Activated CD8-positive, alpha-beta T cell treated with anti-CD3 and anti-CD28 coated beads for 36 hours (primary cell): ENCODE measurements around the gene DAPK2. TPM values are rescaled to one million over a fixed set of nuclear protein-coding genes. Genes with fewer than 3 reads are reported as not detected.
"Not testable (repeated sequence)": the region's sequence is repeated elsewhere in the genome, so short reads cannot be mapped to it uniquely, and the experiment has no call there.

Source experiments
- ATAC-seq: fragments of 200-7000 bp; cut with Tn5 transposase; one replicate; pipeline ENCODE4 v1.10.0; 2021; ENCODE audit warnings: mild to moderate bottlenecking, moderate library complexity
- CTCF ChIA-PET: fragments of 350-600 bp; sonication (Branson Sonifier 250); formaldehyde crosslinking; loops from one replicate; lab custom pipeline; 2021; ENCODE audit warnings: antibody characterized with exemption; lab: Charles Lee
- POLR2A ChIA-PET: fragments of 350-600 bp; sonication (Branson Sonifier 250); formaldehyde crosslinking; loops from one replicate; lab custom pipeline; 2021; ENCODE audit warnings: antibody characterized with exemption; lab: Charles Lee
- DNase-seq: peaks from one replicate; pipeline ENCODE4 v3.0.0-alpha.2; 2020
- H3K27ac Mint-ChIP-seq: one replicate; pipeline ENCODE4 v1.8.0; 2021; ENCODE audit warnings: mild to moderate bottlenecking, mixed read lengths
- H3K27me3 Mint-ChIP-seq: one replicate; pipeline ENCODE4 v1.8.0; 2021; ENCODE audit warnings: mixed read lengths
- H3K36me3 Mint-ChIP-seq: one replicate; pipeline ENCODE4 v1.8.0; 2021; ENCODE audit warnings: low read depth, mixed read lengths
- H3K4me1 Mint-ChIP-seq: one replicate; pipeline ENCODE4 v1.8.0; 2021; ENCODE audit warnings: low read depth, mixed read lengths
- H3K4me3 Mint-ChIP-seq: one replicate; pipeline ENCODE4 v1.8.0; 2021; ENCODE audit warnings: mild to moderate bottlenecking, moderate library complexity, mixed read lengths
- H3K9me3 Mint-ChIP-seq: one replicate; pipeline ENCODE4 v1.8.0; 2021; ENCODE audit warnings: mixed read lengths
- intact Hi-C: fragments of 100-400 bp; cut with micrococcal nuclease; formaldehyde crosslinking; loops from one replicate; pipeline ENCODE4 v1.10.0; 2022
- total RNA-seq, 2 experiments: library from RNA; stranded (reverse); gene quantifications; one replicate each; pipeline ENCODE4 v1.2.3, GENCODE V29; 2021
- TF ChIP-seq, protein P1 (sequence below): fragments of 200-600 bp; IDR thresholded peaks from one replicate; pipeline ENCODE4 v1.8.0; 2022; ENCODE audit warnings: antibody characterized with exemption, mild to moderate bottlenecking

The DAPK2 gene
- total RNA-seq, 2 experiments from 2014 or later = 1.2 to 1.5 TPM

DNA sequence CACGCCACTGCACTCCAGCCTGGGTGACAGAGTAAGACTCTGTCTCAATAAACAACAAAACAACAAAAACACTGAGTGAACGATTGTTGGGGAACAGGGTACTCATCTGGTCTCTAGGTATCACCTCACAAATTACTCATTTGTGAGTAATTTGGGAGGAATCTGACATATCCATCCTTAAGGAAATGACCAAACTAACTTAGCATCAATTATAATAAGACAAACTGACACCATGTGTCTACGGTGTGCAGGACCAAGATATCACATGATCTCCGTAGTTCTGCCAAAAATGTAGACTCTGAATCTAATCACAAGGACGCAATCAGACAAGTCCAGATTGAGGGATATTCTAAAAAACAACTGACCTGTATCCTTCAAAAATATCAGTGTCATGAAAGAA is 12.0 kb upstream of the DAPK2 start:
- no peaks in the 10 kb centered on the region for H3K4me1 Mint-ChIP-seq
- TF ChIP-seq, protein P1, sequence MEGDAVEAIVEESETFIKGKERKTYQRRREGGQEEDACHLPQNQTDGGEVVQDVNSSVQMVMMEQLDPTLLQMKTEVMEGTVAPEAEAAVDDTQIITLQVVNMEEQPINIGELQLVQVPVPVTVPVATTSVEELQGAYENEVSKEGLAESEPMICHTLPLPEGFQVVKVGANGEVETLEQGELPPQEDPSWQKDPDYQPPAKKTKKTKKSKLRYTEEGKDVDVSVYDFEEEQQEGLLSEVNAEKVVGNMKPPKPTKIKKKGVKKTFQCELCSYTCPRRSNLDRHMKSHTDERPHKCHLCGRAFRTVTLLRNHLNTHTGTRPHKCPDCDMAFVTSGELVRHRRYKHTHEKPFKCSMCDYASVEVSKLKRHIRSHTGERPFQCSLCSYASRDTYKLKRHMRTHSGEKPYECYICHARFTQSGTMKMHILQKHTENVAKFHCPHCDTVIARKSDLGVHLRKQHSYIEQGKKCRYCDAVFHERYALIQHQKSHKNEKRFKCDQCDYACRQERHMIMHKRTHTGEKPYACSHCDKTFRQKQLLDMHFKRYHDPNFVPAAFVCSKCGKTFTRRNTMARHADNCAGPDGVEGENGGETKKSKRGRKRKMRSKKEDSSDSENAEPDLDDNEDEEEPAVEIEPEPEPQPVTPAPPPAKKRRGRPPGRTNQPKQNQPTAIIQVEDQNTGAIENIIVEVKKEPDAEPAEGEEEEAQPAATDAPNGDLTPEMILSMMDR = no peak
- intact Hi-C loops = no loop called here
- CTCF ChIA-PET = no interaction called here
- H3K27ac Mint-ChIP-seq = no peak overlapping the region
- POLR2A ChIA-PET = no interaction called here
- H3K36me3 Mint-ChIP-seq = no peaks in the 10 kb centered on the region
- no peaks in the 10 kb centered on the region for H3K9me3 Mint-ChIP-seq
- ATAC-seq (no peak), DNase-seq (no peak)
- H3K27me3 Mint-ChIP-seq = no peaks in the 10 kb centered on the region
- H3K4me3 Mint-ChIP-seq = no peak overlapping the region

DNA sequence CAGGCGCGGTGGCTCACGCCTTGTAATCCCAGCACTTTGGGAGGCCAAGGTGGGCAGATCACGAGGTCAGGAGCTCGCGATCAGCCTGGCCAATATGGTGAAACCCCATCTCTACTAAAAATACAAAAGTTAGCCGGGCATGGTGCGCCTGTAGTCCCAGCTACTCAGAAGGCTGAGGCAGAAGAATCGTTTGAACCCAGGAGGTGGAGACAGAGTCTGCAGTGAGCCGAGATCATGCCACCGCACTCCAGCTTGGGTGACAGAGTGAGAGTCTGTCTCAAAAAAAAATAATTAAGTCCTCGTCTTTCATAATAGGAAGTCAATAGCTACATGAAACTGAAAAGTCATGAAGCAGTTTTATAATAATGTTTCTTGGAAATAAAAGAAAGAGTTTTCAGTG is 7.4 kb upstream of the DAPK2 start:
- H3K27ac Mint-ChIP-seq, H3K4me1 Mint-ChIP-seq, DNase-seq, ATAC-seq, H3K9me3 Mint-ChIP-seq, intact Hi-C loops, POLR2A ChIA-PET, H3K36me3 Mint-ChIP-seq, H3K4me3 Mint-ChIP-seq, H3K27me3 Mint-ChIP-seq: not testable (repeated sequence)
- CTCF ChIA-PET = interaction anchor here (0.9 kb wide), 1 partner anchor 12 kb away, joined by 3 read pairs; no protein-coding TSS in a partner anchor

DNA sequence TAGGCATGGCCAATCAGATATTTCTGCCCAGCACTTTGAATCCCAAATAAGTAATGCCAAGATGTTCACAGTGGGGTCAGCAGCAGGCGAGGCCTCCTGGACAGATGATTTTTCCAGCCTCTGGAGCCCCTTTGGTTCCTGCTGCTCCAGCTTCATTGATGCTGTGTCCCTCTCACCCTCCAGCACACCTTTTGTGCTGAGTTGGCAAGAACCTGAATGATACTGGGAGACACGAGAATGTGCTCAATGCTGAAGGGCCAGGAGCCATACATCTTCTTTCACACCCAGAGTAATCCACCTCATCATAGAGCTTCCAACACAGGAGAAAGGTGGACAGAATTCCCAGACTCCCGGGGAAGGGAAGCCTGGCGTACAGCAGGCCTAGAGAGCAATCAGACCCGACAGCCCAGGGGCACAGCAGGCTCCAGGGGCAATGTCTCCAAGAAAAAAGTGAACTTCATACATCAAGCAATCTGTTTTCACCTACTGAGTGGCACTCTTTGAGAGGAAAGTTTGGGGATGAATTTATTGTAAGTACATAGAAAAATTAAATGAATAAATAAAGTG is 6.7 kb upstream of the DAPK2 start:
- ATAC-seq (no peak), DNase-seq (no peak)
- intact Hi-C loops = no loop called here
- ChIA-PET POLR2A (no interaction called here), CTCF (interaction anchor here (0.9 kb wide), 1 partner anchor 13 kb away, joined by 3 read pairs; no protein-coding TSS in a partner anchor)
- H3K9me3 Mint-ChIP-seq = no peaks in the 10 kb centered on the region
- H3K36me3 Mint-ChIP-seq = no peaks in the 10 kb centered on the region
- TF ChIP-seq, protein P1 = no peak
- H3K27ac Mint-ChIP-seq = no peak overlapping the region
- H3K4me3 Mint-ChIP-seq = no peak overlapping the region
- H3K4me1 Mint-ChIP-seq = peaks cover 2% of the 10 kb centered on the region
- peaks cover 3% of the 10 kb centered on the region for H3K27me3 Mint-ChIP-seq

DNA sequence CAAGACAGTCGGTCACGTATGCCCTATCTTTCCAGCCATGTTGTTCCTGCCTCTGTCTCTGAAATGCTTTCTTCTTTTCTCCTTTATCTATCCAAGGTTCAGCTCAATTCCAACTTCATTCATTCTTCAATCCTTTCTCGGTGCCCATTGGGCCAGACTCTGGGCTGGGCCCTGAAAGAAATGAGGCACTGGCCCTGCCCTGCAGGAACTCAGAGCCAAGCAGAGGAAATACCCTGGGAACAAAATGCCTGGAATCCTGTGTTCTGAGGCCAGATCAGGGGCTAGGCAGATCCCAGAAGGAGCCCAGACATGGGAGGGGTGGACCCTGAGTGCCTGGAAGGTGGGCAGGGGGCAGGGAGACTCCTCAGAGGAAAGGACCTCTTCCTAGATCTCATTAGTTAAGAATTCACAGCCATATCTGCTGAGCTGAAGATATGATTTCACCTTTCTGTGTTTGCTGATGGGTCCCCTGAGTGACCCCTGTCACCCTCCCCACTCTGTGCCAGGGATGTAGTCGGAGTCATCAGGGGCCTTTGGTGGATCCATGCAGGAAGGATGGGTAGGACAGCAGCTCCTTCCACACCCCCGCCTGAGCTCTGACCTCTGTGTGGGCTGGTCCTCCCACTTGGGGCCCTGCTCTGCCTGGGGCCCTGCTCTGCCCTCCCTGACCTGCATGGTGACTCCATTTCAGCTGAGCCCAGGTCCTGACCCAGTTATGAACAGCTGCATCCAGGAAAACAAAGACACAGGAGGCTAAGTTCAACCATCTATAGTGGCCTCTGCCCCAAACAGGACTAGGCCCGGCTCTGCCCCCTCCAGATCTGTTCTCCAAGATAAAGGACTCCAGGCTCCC is 5.3 kb upstream of the DAPK2 start:
- ChIA-PET CTCF (interaction anchor here (1.1 to 1.7 kb wide), 4 partner anchors 15 to 360 kb away, joined by 3 to 6 read pairs (median 3); no protein-coding TSS in a partner anchor), POLR2A (no interaction called here)
- no peak for ATAC-seq
- Mint-ChIP-seq H3K9me3 (no peaks in the 10 kb centered on the region), H3K27ac (no peak overlapping the region), H3K36me3 (no peaks in the 10 kb centered on the region), H3K4me1 (peaks cover 6% of the 10 kb centered on the region), H3K27me3 (peaks cover 6% of the 10 kb centered on the region), H3K4me3 (no peak overlapping the region)
- intact Hi-C loops = no loop called here
- DNase-seq = no peak
- TF ChIP-seq, protein P1 = no peak

DNA sequence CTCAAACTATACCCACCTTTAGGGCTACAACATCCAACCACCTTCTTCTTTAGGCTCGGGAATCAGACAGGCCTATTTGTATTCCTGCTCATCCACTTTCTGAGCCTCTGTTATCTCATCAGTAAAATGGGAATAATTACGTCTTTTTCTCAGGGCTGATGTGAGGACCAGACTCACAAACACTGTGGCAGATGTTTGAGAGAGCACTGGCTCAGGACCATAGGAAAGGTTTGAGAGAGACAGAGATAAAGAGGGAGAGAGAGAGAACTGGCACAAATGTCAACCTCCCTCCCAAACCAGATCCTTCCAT is 4.8 kb upstream of the DAPK2 start:
- DNase-seq = no peak
- Mint-ChIP-seq H3K36me3 (no peaks in the 10 kb centered on the region), H3K27ac (no peak overlapping the region), H3K4me1 (peaks cover 7% of the 10 kb centered on the region), H3K9me3 (no peaks in the 10 kb centered on the region), H3K27me3 (peaks cover 7% of the 10 kb centered on the region), H3K4me3 (no peak overlapping the region)
- TF ChIP-seq, protein P1 = no peak
- ATAC-seq = no peak
- POLR2A ChIA-PET = no interaction called here
- CTCF ChIA-PET = interaction anchor here (1.1 to 2.8 kb wide), 5 partner anchors 15 to 359 kb away, joined by 3 to 12 read pairs (median 3); no protein-coding TSS in a partner anchor
- intact Hi-C loops = no loop called here
